HEK293 (cell line): ENCODE data around the gene TMEM247.

Source experiments
- CTCF ChIA-PET: fragments of 350-600 bp; formaldehyde crosslinking; extraction: SDS; loops from one replicate; lab custom pipeline; 2021; ENCODE audit warnings: antibody characterized with exemption; lab: Yijun Ruan, JAX
- POLR2A ChIA-PET: fragments of 300-600 bp; formaldehyde crosslinking; extraction: SDS; loops from one replicate; lab custom pipeline; 2020; ENCODE audit warnings: antibody characterized with exemption, inconsistent platforms; lab: Yijun Ruan, JAX
- H3K27ac ChIP-seq: fragments of 200-500 bp; sonication (Bioruptor generic); 2 replicates; pipeline ENCODE4 v1.5.1; 2014; ENCODE audit warnings: low read depth, low read length, control low read depth, inconsistent platforms; ENCODE audit errors: extremely low read depth
- H3K36me3 ChIP-seq, 2 experiments: fragments of 200-500 bp in 1 of 2; sonication (Bioruptor generic) in 1 of 2; 1 replicate in 1 of 2; 2 replicates in 1 of 2; pipeline ENCODE4 v1.5.1; 2014 to 2017; ENCODE audit warnings: inconsistent platforms in 2 of 2, low read length in 2 of 2; ENCODE audit not compliant: control insufficient read depth in 2 of 2, insufficient read depth in 1 of 2
- H3K4me1 ChIP-seq: fragments of 200-500 bp; sonication (Bioruptor generic); 2 replicates; pipeline ENCODE4 v1.5.1; 2014; ENCODE audit warnings: mild to moderate bottlenecking, low read length, inconsistent platforms; ENCODE audit not compliant: control insufficient read depth, insufficient read depth
- H3K4me3 ChIP-seq: 2 replicates; pipeline ENCODE4 v1.5.1; 2011; ENCODE audit warnings: low read depth, mild to moderate bottlenecking, control low read depth, low read length, moderate library complexity
- H3K9me3 ChIP-seq: fragments of 200-500 bp; sonication (Bioruptor generic); 2 replicates; pipeline ENCODE4 v1.5.1; 2014; ENCODE audit warnings: low read depth, low read length, inconsistent platforms; ENCODE audit not compliant: control insufficient read depth, insufficient read depth
- BCL11A ChIP-seq: fragments of 450-650 bp; formaldehyde crosslinking; IDR thresholded peaks from 2 replicates; pipeline ENCODE4 v1.5.1; 2016; ENCODE audit warnings: low read depth, missing biosample characterization, missing genetic modification characterization
- GFI1B ChIP-seq: fragments of 450-650 bp; formaldehyde crosslinking; IDR thresholded peaks from 2 replicates; pipeline ENCODE4 v1.5.1; 2016; ENCODE audit warnings: missing biosample characterization, missing genetic modification characterization
- PATZ1 ChIP-seq: fragments of 450-650 bp; formaldehyde crosslinking; IDR thresholded peaks from 2 replicates; pipeline ENCODE4 v1.5.1; 2016; ENCODE audit warnings: missing biosample characterization, missing genetic modification characterization
- PRDM6 ChIP-seq: fragments of 450-650 bp; formaldehyde crosslinking; IDR thresholded peaks from 2 replicates; pipeline ENCODE4 v1.5.1; 2017; ENCODE audit warnings: missing biosample characterization, missing genetic modification characterization
- TSHZ1 ChIP-seq: fragments of 450-650 bp; formaldehyde crosslinking; IDR thresholded peaks from 2 replicates; pipeline ENCODE4 v1.5.1; 2016; ENCODE audit warnings: missing biosample characterization, missing genetic modification characterization, borderline replicate concordance
- ZBTB26 ChIP-seq: fragments of 450-650 bp; formaldehyde crosslinking; optimal IDR thresholded peaks from 2 replicates; pipeline ENCODE3; 2016; ENCODE audit warnings: missing biosample characterization, mild to moderate bottlenecking, missing genetic modification characterization
- ZNF169 ChIP-seq: fragments of 450-650 bp; formaldehyde crosslinking; IDR thresholded peaks from 2 replicates; pipeline ENCODE4 v1.5.1; 2016; ENCODE audit warnings: missing biosample characterization, missing genetic modification characterization
- ZNF341 ChIP-seq: fragments of 450-650 bp; formaldehyde crosslinking; IDR thresholded peaks from 2 replicates; pipeline ENCODE4; 2016; ENCODE audit warnings: low read depth, missing biosample characterization, missing genetic modification characterization
- ZNF362 ChIP-seq: fragments of 450-650 bp; formaldehyde crosslinking; IDR thresholded peaks from 2 replicates; pipeline ENCODE4 v1.5.1; 2016; ENCODE audit warnings: missing biosample characterization, missing genetic modification characterization
- ZNF449 ChIP-seq: fragments of 450-650 bp; formaldehyde crosslinking; IDR thresholded peaks from 2 replicates; pipeline ENCODE4 v1.5.1; 2017; ENCODE audit warnings: missing biosample characterization, mild to moderate bottlenecking, missing genetic modification characterization, moderate library complexity
- ZNF513 ChIP-seq: fragments of 450-650 bp; IDR thresholded peaks from 2 replicates; pipeline ENCODE4 v1.5.1; 2018; ENCODE audit warnings: missing biosample characterization, missing genetic modification characterization
- ZNF529 ChIP-seq: fragments of 450-650 bp; formaldehyde crosslinking; IDR thresholded peaks from 2 replicates; pipeline ENCODE4 v1.5.1; 2017; ENCODE audit warnings: missing genetic modification characterization, missing biosample characterization; ENCODE audit not compliant: insufficient replicate concordance
- ZNF555 ChIP-seq: fragments of 450-650 bp; formaldehyde crosslinking; conservative IDR thresholded peaks from 2 replicates; pipeline ENCODE4 v1.5.1; 2017; ENCODE audit warnings: missing biosample characterization, mild to moderate bottlenecking, missing genetic modification characterization, inconsistent platforms
- ZNF624 ChIP-seq: fragments of 450-650 bp; formaldehyde crosslinking; IDR thresholded peaks from 2 replicates; pipeline ENCODE4 v1.5.1; 2017; ENCODE audit warnings: missing biosample characterization, missing genetic modification characterization
- ZNF629 ChIP-seq: fragments of 450-650 bp; formaldehyde crosslinking; IDR thresholded peaks from 2 replicates; pipeline ENCODE4 v1.5.1; 2017; ENCODE audit warnings: missing biosample characterization, missing genetic modification characterization
- ZNF692 ChIP-seq: fragments of 450-650 bp; formaldehyde crosslinking; IDR thresholded peaks from 2 replicates; pipeline ENCODE4 v1.5.1; 2016; ENCODE audit warnings: missing biosample characterization, missing genetic modification characterization
- ZNF830 ChIP-seq: fragments of 450-650 bp; IDR thresholded peaks from 2 replicates; pipeline ENCODE4 v1.5.0; 2018; ENCODE audit warnings: missing biosample characterization, missing genetic modification characterization, low read depth, mild to moderate bottlenecking, moderate library complexity

TMEM247 gene

GRCh38 chr2:46489423-46490174, 10.2 kb downstream of the TMEM247 start:
- ChIA-PET CTCF (interaction anchor here (0.6 to 1.3 kb wide), 4 partner anchors 8 to 239 kb away, joined by 3 to 5 read pairs (median 4); no protein-coding TSS in a partner anchor), POLR2A (interaction anchor here (0.7 kb wide), 1 partner anchor 411 kb away, joined by 5 read pairs; no protein-coding TSS in a partner anchor)
- H3K9me3 ChIP-seq = no peaks in the 10 kb centered on the region
- H3K27ac ChIP-seq = no peak overlapping the region
- no peaks in the 10 kb centered on the region for H3K36me3 ChIP-seq
- no peak for TF ChIP-seq ZNF624 (tag by site-specific recombination)
- TF ChIP-seq ZNF555 (tag by site-specific recombination) = no peak
- no peak for TF ChIP-seq TSHZ1 (tag by site-specific recombination)
- no peak for TF ChIP-seq ZNF169 (tag by site-specific recombination)
- no peak for TF ChIP-seq PATZ1
- TF ChIP-seq ZNF529 (tag by site-specific recombination) = no peak
- TF ChIP-seq GFI1B (tag by site-specific recombination) = no peak
- TF ChIP-seq BCL11A (tag by site-specific recombination) = no peak
- TF ChIP-seq ZBTB26 (tag by site-specific recombination) = no peak
- H3K4me1 ChIP-seq = no peaks in the 10 kb centered on the region
- H3K4me3 ChIP-seq = no peak overlapping the region

- Histone ChIP-seq H3K27ac (no peak overlapping the region), H3K9me3 (no peaks in the 10 kb centered on the region), H3K4me1 (no peaks in the 10 kb centered on the region), H3K4me3 (no peak overlapping the region), H3K36me3 (no peaks in the 10 kb centered on the region)
- CTCF ChIA-PET = interaction anchor here (0.6 to 1.3 kb wide), 4 partner anchors 9 to 240 kb away, joined by 3 to 5 read pairs (median 3); no protein-coding TSS in a partner anchor
- POLR2A ChIA-PET = no interaction called here
- TF ChIP-seq ZNF513 (tag by site-specific recombination) = no peak
- no peak for TF ChIP-seq ZNF629 (tag by site-specific recombination)
- peak; percentile 32 for TF ChIP-seq ZNF341 (tag by site-specific recombination)
- no peak for TF ChIP-seq ZNF449
- TF ChIP-seq ZNF362 = no peak
- TF ChIP-seq ZNF692 (tag by site-specific recombination) = no peak
- no peak for TF ChIP-seq PRDM6 (tag by site-specific recombination)
- TF ChIP-seq ZNF830 (tag by site-specific recombination) = no peak
Measured at GRCh38 chr2:46490521-46491141, 11.3 kb downstream of the TMEM247 start.
